ENCODE results near the gene ZFAND5. TPM values are rescaled to one million over a fixed set of nuclear protein-coding genes. Genes with fewer than 3 reads are reported as not detected.

The ZFAND5 gene
- total and polyA plus RNA-seq, 2 of the 13 experiments (the other 11 are each of a cell fraction or from before 2014, with no cell fraction given) = 53.4 to 60.2 TPM

DNA sequence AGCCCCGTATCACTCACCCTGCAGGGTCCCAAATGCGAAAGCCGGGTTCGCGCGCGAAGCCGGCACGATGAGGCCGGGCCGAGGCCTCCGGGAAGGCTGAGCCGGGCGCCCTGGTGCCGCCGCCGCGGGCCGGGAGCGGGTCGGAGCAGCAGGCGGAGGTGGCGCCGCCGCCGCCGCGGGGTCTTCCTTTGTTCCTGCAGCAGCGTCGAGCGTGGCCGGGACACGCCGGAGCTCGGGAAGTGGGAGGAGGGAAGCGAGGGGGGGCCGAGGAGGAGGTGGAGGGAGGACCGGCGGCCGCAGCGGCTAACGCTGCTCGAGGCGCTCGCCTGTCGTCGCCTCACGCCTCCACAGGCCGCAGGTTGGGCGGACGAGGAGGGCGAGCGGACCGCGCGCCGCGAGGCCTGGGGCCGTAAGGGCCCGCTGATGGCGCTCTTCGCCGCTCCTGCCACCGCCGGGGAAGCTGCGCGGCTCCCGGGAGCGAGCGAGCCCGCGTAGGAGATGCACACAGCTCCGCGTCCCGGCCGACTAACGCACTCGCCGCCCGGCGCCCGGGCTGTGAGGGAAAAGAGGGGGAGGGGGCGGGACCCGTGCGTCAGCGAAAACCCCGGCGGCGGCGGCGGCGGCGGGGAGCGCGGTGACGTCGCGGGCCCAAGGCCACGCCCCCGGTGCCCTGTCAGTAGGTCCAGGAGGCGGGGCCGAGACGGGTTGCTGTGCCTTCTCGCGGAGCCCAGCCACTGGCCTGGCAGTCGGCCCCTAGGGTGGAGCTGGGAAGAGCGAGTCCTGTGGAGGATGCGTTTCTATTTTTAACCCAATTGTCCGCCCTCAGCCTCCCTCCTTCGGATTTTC is at the start of gene ZFAND5 (continued):
- TF ChIP-seq ZNF615 (CRISPR knock-in tag; IDR thresholded peaks at IDR 0.05; ENCODE audit: borderline replicate concordance) (no peak), MTF1 (CRISPR knock-in tag; IDR thresholded peaks at IDR 0.05) (no peak), GPN1 (CRISPR knock-in tag; IDR thresholded peaks at IDR 0.05; ENCODE audit: borderline replicate concordance) (no peak), ZNF549 (CRISPR knock-in tag; IDR thresholded peaks at IDR 0.05) (no peak), HNRNPUL1 (IDR thresholded peaks at IDR 0.05; ENCODE audit: low read depth, low read length) (no peak), ZNF674 (CRISPR knock-in tag; IDR thresholded peaks at IDR 0.05; ENCODE audit: low read depth) (peak; percentile 81; the same call in 1 of the 2 replicates), REPIN1 (CRISPR knock-in tag; IDR thresholded peaks at IDR 0.05; ENCODE audit: borderline replicate concordance, low read depth) (peak; percentile 72; the same call in 1 of the 2 replicates), PCBP2 (optimal IDR thresholded peaks at IDR 0.05; ENCODE audit: low read depth, low read length, poor library complexity, severe bottlenecking) (no peak), NFE2L2 (IDR thresholded peaks at IDR 0.05; ENCODE audit: low read length) (peak; percentile 23; the same call in 1 of the 2 replicates), ZNF563 (CRISPR knock-in tag; IDR thresholded peaks at IDR 0.05) (no peak; the same call in 1 of the 2 replicates), MEIS1 (CRISPR knock-in tag; IDR thresholded peaks at IDR 0.05; ENCODE audit: borderline replicate concordance) (no peak)
- TF ChIP-seq, protein P1, sequence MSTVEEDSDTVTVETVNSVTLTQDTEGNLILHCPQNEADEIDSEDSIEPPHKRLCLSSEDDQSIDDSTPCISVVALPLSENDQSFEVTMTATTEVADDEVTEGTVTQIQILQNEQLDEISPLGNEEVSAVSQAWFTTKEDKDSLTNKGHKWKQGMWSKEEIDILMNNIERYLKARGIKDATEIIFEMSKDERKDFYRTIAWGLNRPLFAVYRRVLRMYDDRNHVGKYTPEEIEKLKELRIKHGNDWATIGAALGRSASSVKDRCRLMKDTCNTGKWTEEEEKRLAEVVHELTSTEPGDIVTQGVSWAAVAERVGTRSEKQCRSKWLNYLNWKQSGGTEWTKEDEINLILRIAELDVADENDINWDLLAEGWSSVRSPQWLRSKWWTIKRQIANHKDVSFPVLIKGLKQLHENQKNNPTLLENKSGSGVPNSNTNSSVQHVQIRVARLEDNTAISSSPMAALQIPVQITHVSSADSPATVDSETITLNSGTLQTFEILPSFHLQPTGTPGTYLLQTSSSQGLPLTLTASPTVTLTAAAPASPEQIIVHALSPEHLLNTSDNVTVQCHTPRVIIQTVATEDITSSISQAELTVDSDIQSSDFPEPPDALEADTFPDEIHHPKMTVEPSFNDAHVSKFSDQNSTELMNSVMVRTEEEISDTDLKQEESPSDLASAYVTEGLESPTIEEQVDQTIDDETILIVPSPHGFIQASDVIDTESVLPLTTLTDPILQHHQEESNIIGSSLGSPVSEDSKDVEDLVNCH (CRISPR knock-in tag; IDR thresholded peaks at IDR 0.05) = no peak
- TF ChIP-seq, protein P2, sequence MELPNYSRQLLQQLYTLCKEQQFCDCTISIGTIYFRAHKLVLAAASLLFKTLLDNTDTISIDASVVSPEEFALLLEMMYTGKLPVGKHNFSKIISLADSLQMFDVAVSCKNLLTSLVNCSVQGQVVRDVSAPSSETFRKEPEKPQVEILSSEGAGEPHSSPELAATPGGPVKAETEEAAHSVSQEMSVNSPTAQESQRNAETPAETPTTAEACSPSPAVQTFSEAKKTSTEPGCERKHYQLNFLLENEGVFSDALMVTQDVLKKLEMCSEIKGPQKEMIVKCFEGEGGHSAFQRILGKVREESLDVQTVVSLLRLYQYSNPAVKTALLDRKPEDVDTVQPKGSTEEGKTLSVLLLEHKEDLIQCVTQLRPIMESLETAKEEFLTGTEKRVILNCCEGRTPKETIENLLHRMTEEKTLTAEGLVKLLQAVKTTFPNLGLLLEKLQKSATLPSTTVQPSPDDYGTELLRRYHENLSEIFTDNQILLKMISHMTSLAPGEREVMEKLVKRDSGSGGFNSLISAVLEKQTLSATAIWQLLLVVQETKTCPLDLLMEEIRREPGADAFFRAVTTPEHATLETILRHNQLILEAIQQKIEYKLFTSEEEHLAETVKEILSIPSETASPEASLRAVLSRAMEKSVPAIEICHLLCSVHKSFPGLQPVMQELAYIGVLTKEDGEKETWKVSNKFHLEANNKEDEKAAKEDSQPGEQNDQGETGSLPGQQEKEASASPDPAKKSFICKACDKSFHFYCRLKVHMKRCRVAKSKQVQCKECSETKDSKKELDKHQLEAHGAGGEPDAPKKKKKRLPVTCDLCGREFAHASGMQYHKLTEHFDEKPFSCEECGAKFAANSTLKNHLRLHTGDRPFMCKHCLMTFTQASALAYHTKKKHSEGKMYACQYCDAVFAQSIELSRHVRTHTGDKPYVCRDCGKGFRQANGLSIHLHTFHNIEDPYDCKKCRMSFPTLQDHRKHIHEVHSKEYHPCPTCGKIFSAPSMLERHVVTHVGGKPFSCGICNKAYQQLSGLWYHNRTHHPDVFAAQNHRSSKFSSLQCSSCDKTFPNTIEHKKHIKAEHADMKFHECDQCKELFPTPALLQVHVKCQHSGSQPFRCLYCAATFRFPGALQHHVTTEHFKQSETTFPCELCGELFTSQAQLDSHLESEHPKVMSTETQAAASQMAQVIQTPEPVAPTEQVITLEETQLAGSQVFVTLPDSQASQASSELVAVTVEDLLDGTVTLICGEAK (IDR thresholded peaks at IDR 0.05) = no peak
- TF ChIP-seq, protein P2 (CRISPR knock-in tag; IDR thresholded peaks at IDR 0.05) = peak; percentile 12
- TF ChIP-seq, protein P3, sequence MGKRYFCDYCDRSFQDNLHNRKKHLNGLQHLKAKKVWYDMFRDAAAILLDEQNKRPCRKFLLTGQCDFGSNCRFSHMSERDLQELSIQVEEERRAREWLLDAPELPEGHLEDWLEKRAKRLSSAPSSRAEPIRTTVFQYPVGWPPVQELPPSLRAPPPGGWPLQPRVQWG (CRISPR knock-in tag; IDR thresholded peaks at IDR 0.05; ENCODE audit: borderline replicate concordance, low read depth) = no peak

Measured in HepG2 (cell line).